GM18870 (cell line): ENCODE data around the gene NCAM2.

ENCODE experiments used
- ATAC-seq: cut with Tn5 transposase; IDR thresholded peaks from one replicate; pipeline ENCODE4 v1.9.1; 2021; ENCODE audit warnings: moderate library complexity; ENCODE audit not compliant: unreplicated experiment

NCAM2 gene

DNA sequence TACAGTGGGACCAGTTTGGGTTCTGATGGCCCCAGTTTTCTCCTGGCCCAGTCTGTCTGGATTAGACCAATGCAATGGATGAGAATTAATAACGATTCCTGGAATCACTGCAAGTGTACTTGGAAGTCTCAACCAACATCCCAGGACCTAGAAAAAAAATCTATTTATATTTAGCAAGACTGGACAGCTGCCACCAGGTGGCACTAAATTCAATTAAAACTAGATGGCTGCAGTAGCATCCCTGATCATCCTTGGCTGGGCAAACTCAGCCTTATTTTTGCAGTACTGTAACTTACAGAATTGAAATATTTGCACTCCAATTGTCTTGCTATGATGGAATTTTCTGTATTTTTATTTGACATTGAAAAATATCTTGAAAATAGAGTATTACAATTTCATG, 165.7 kb downstream of the NCAM2 start:
- peak; percentile 67 for ATAC-seq

DNA sequence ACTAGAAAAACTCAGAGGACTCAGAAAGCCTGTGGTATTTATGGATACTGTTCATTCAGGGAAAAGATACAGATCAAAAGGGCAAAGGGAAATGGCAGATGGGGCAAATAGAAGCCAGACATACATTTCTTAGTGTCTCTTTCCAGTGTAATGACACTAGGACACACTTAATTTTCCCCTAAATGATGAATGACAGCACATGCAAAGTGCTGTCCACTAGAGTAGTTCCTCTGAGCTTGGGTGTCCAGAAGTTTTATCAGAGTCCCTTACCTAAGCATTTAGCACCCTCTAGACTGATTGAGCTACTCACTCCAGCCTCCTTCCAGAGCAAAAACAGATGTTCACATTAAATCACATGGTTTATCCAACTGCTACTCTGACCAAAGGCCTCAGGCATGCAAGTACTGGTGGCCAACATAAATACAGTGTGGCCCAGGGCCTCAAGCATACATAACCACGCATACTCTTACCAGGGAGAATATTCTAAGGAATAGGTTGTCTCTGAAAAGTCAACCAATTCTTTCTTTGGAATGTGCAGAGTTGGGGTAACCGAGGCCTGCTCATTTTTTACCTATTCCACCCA, 166.9 kb downstream of the NCAM2 start:
- no peak for ATAC-seq

DNA sequence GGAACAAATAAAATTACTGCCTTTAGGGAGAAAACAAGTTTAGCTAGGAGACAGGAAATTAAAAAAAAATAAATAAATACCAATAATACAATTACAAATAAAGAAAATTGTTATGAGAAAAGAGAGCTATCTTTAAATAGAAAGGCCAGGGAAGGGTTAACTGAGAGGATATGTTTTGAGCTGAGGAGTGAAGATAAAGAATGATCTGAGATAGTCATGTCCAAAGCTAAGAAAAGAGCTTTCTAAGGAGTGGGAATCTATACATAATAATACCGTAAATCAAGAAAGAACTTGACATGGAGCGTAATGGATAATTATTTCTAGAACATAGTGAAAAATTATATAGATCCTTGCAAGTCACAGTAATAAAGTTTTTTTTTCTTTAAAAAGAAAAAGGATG, 176.5 kb downstream of the NCAM2 start:
- no peak for ATAC-seq

DNA sequence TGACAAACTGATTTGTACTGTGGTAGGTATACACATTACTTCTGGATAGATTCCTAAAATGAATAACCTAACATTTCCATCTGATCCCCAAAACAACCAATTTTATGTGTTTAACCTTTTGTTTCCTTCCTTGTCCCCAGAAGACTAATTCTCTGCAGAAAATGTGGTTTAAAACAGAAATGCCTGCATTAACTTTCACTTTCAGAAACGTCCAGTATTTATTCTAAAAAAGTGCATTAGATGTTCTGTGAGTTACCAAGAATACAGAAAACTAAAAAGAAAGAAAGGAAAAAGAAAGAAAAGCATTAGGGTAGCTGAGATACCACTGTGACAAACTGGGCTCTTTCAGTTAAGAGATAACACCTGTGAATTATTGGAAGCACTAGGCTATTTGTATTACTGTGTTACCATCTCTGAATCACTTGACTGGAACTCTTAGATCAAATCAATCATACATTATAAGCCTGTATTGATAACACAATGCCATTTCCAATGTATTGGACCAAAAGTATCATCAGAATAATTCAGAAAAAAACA, 177.7 kb downstream of the NCAM2 start:
- ATAC-seq = no peak

DNA sequence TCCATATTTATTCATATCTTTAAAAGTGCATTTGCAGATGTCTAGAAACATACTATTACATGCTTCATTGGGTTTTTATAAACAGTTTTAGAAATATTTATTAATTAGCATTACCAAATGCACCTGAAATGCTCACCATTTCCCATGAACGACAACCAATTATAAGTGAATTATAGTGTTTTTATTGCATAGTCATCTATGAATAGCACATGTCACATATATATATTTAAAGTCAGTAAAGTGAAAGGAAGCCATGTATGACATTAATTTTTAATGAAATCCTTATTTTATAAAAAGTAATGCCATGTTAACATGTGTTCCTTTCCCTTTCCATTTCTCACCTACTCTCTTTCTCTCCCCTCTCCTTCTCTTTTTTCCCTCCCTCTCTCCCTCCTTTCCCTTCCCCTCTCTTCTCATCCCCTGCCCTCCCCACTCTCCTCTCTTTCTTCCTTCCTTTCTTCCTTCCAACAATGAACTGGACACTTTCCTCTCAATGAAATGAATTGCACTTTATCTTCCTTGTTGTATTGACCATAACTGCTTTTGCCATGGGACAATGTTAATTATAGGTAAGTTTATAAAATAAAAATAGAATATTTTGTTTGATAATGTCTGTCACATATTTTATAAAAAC, 179.3 kb downstream of the NCAM2 start:
- ATAC-seq = no peak

DNA sequence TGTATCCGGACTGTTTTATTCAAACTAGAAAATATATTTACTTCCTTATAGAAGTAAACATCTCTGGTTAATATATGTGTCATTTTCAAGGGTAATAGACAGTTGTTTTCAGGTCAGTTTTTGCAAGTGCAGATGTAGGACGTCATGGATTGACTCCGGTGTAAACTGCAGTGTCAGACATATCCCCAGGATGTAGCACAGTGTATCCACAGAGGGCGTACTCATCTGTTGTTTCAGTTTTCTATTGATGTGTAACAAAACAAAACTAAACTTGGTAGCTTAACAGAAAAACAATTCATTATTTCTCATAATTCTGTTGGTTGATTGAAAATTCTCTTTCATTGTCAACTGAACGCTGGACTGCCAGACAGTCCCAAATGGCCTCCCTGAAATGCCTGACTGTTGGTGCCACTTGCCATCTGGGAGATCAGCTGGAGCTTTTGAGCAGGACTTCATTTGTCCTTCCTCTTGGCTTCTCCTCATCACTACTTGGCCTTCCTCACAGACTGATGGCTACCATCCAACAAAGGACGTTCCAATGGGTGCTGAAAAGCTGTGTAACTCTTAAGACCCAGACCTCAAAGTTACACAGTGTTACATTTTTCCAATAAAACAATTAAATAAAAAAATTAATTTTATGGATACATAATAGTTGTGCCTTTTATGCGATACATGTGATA, 181.6 kb downstream of the NCAM2 start:
- no peak for ATAC-seq

GRCh38 chr21:21182401-21183010, 184.3 kb downstream of the NCAM2 start:
- no peak for ATAC-seq

DNA sequence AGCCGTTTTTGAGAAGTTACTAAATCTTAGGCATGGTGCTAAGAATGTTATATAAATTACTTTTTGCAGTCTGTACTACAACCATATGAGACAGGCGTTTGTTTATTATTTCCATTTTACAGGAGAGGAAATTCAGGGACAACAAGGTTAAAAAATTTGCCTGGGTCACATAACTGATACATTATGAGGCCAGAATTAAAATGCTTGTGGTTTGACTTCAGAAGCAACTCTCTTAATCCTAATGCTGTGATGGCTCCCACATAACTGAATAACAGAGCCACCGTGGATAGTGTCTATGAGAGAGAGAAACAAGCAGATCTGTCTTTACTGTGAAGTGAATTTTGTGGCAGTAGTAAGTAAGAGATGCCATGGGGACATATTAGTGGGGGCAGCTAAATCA, 184.9 kb downstream of the NCAM2 start:
- ATAC-seq = no peak

- ATAC-seq = no peak
These were observed 186.7 kb downstream of the NCAM2 start for GRCh38 chr21:21184771-21185528.

- ATAC-seq = no peak
These were observed 189.4 kb downstream of the NCAM2 start for GRCh38 chr21:21187579-21187978.

- ATAC-seq = no peak
These were observed 190.4 kb downstream of the NCAM2 start for GRCh38 chr21:21188513-21189195.

DNA sequence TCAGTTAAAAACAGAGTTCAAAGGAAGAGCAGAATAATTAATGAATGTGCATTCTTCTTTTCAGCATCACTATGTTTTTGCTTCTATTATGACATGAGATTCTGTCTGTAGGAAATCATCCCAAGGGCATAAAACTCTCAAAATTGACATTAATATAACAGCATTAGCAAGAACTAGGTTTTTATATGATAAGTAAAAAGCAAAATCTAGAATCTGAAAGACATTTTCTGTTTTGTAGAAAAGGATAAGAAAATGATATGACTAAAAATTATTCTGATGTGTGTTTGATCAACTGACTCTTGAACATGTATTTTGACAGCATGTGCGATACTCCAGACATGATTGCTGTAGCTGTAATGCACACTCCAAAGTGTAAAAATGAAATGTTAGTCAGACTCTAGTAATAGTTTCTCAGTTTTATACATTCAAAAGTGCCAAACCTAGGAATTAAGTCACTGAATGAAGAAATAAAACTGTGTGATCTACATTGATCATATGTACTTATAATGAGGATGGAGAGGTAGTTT, 197.3 kb downstream of the NCAM2 start:
- no peak for ATAC-seq

DNA sequence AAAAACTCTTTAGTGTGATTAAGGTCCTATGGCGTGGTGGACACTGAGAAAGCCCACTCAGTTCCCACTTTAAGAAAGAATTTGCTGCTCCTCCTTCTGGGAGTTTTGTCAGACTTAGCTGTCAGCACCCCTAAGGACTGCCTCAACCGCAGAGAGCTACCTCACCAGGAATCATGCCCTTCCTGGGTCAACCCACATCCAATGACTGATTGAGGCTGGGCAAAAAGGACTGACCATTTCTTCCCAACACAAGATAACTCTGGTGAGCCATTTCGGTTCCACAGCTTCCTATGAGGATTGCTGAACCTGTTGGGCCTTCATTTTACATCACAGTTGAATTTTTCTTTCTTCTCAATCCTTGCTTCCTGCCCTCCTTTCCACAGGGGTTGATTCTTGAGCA, 197.9 kb downstream of the NCAM2 start:
- no peak for ATAC-seq

GRCh38 chr21:21196848-21197247, 198.6 kb downstream of the NCAM2 start:
- no peak for ATAC-seq

- no peak for ATAC-seq
These were observed 201.3 kb downstream of the NCAM2 start for GRCh38 chr21:21199342-21200102.

- no peak for ATAC-seq
These were observed 202.1 kb downstream of the NCAM2 start for GRCh38 chr21:21200103-21200938.

- ATAC-seq = peak; percentile 51
These were observed 202.9 kb downstream of the NCAM2 start for GRCh38 chr21:21200939-21201615.

GRCh38 chr21:21203822-21204339, 205.7 kb downstream of the NCAM2 start:
- ATAC-seq = no peak
